HG03097 (cell line): ENCODE data around the gene USP25.

ENCODE experiments used
- ATAC-seq: cut with Tn5 transposase; IDR thresholded peaks from one replicate; pipeline ENCODE4 v1.9.1; 2021; ENCODE audit not compliant: unreplicated experiment, low FRiP score

The USP25 gene

DNA sequence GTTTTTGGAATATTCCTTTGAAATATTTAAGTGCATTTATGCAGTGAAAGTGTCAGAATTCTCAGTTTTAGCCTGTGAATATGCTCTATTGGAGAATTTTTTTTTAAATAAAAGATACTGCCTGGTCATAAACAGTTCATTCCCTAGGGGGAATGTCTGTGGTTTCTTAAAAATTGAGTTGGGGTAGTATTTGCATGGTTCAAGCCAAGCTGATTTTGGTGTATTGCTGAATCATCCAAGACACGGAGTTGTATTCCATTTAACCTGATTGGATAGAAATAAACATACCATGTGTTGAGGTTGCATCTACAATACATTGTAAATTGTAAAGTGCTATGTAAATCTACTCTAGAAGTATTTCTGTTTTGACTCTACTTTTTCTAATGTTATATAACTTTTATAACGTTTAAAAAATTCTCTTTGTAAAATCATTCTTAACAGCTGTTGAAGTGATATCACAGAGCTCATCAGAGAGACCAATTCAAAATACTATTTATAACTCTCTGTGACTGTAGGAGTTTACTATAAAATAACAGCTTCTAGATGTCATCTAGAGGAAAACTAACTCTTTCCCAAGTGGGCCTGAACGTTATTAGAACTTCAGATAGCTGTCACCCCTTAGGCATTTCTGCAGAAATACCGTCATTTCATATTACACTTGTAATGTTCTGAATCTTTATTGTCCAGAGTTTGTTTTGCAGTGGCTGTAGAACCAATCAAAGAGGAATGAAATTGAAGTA is 199.1 kb downstream of the USP25 start:
- ATAC-seq, result no peak

DNA sequence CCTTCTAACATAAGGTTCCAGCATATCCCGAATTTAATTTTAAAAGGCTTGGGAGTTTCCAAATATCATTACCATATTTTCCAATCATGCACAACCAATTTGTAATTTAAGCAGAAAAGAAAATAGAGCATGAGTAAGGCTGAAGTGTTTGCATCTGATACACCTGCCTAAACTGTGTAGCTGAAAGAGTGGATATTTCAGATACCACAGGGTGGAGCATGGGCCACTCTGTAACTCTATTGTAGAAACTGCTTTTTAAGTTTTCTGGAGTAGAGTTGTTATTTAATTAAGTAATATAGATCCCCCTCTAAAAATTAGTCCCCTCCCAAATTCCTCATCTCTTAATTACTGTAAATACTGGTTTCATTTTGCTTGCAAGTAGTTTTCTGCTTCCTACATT is 199.8 kb downstream of the USP25 start:
- ATAC-seq, result no peak
